ENCODE measurements around the gene IL17RD.

DNA sequence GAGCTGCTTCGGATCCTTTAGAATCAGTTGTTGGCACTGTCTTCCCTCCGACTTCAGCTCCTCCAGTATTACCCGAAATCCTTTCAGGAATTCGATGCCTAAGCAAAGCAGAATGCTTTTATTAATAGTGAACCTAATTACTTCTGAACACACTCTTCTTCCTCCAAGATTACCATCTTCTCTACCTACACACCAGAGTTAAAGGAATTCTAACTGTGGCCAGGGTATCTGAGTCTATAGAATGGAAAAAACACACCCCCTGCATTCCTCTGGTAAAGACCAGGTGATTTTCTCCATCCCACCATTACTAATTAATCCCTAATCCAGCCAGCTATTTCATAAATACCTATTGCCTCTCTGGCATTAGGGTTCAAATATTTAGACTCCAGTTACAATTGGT lies 54.9 kb downstream of the IL17RD start:
- TF ChIP-seq FOXJ3 (CRISPR knock-in tag; IDR thresholded peaks at IDR 0.05) (no peak), GABPA (IDR thresholded peaks at IDR 0.05; ENCODE audit: low read depth) (no peak), CTCF (IDR thresholded peaks at IDR 0.05) (no peak), RXRA (IDR thresholded peaks at IDR 0.05; ENCODE audit: borderline replicate concordance, low read depth) (no peak), POLR2AphosphoS5 (IDR thresholded peaks at IDR 0.05; ENCODE audit: low read depth, low read length) (no peak), EP300 (IDR thresholded peaks at IDR 0.05; ENCODE audit: borderline replicate concordance in 1 of 2, low read depth in 1 of 2, low read length in 1 of 2) (no peak)

Measured in SK-N-SH (cell line).